GM21723 (cell line): ENCODE measurements around the gene UBFD1.
"Not testable (repeated sequence)": the region's sequence is repeated elsewhere in the genome, so short reads cannot be mapped to it uniquely, and the experiment has no call there.

ENCODE experiments used
- ATAC-seq: cut with Tn5 transposase; IDR thresholded peaks from one replicate; pipeline ENCODE4 v1.9.1; 2021; ENCODE audit warnings: mild to moderate bottlenecking, moderate library complexity; ENCODE audit not compliant: unreplicated experiment

Gene UBFD1

GRCh38 chr16:23556881-23557778 is at the start of gene UBFD1, which contains the start of gene EARS2:
UBFD1 (plus strand) TSS chr16:23557727; CDS start chr16:23557743, 16 bp downstream.
EARS2 (minus strand) TSS chr16:23557350; CDS start chr16:23557343, 7 bp downstream.
- ATAC-seq: peak; percentile 87

- ATAC-seq: no peak
Measured at GRCh38 chr16:23508589-23509440, 48.7 kb upstream of the UBFD1 start.

GRCh38 chr16:23509441-23509754 is 48.1 kb upstream of the UBFD1 start:
- ATAC-seq: no peak

- ATAC-seq: peak; percentile 9
Measured at GRCh38 chr16:23509782-23510163, 47.8 kb upstream of the UBFD1 start.

- peak; percentile 76 for ATAC-seq
Measured at GRCh38 chr16:23510164-23510914, 47.2 kb upstream of the UBFD1 start, which contains the start of gene GGA2. GGA2 (minus strand) TSS chr16:23510494; CDS start chr16:23510411, 83 bp downstream.

- ATAC-seq: not testable (repeated sequence)
Measured at GRCh38 chr16:23510915-23511270, 46.6 kb upstream of the UBFD1 start.

GRCh38 chr16:23511731-23512130 is 45.8 kb upstream of the UBFD1 start:
- no peak for ATAC-seq

GRCh38 chr16:23512168-23512695 is 45.3 kb upstream of the UBFD1 start:
- no peak for ATAC-seq

- ATAC-seq: no peak
Measured at GRCh38 chr16:23514381-23515152, 43.0 kb upstream of the UBFD1 start.

- no peak for ATAC-seq
Measured at GRCh38 chr16:23515881-23516280, 41.6 kb upstream of the UBFD1 start.

GRCh38 chr16:23516366-23517137 is 41.0 kb upstream of the UBFD1 start:
- ATAC-seq: no peak

GRCh38 chr16:23518435-23518891 is 39.1 kb upstream of the UBFD1 start:
- ATAC-seq: peak; percentile 60

GRCh38 chr16:23519282-23519681 is 38.2 kb upstream of the UBFD1 start:
- ATAC-seq: no peak

GRCh38 chr16:23520500-23520899 is 37.0 kb upstream of the UBFD1 start:
- ATAC-seq: no peak

- ATAC-seq: no peak
Measured at GRCh38 chr16:23521037-23521743, 36.3 kb upstream of the UBFD1 start.

GRCh38 chr16:23521965-23522364 is 35.6 kb upstream of the UBFD1 start:
- no peak for ATAC-seq

GRCh38 chr16:23523321-23523720 is 34.2 kb upstream of the UBFD1 start:
- ATAC-seq: no peak

GRCh38 chr16:23523876-23524385 is 33.6 kb upstream of the UBFD1 start:
- no peak for ATAC-seq
